Spleen (tissue), 11 donors: ENCODE results near the gene AP3B1. TPM values are rescaled to one million over a fixed set of nuclear protein-coding genes. Genes with fewer than 3 reads are reported as not detected.

Experiments used
- DNase-seq: peaks from one replicate; pipeline ENCODE4 v3.0.0-alpha.2; 2020
- H3K27ac ChIP-seq, 8 donors: fragments of 200-600 bp; sonication (generic) in 7 of 8; 1 replicate in 4 of 8; 2 replicates in 4 of 8; pipeline versions ENCODE4 v1.5.0 to v1.8.0; 2016 to 2021; ENCODE audit warnings: inconsistent platforms in 4 of 8, mild to moderate bottlenecking in 4 of 8, moderate library complexity in 1 of 8
- H3K27me3 ChIP-seq, 7 donors: fragments of 200-600 bp; sonication (generic) in 6 of 7; replicated peaks in 1 of 7; 1 replicate in 4 of 7; 2 replicates in 3 of 7; pipeline versions ENCODE4 v1.5.0 to v1.8.0; 2016 to 2021; ENCODE audit warnings: inconsistent platforms in 3 of 7, mild to moderate bottlenecking in 1 of 7
- H3K36me3 ChIP-seq, 6 donors: fragments of 200-600 bp; sonication (generic) in 5 of 6; 1 replicate in 4 of 6; 2 replicates in 2 of 6; pipeline versions ENCODE4 v1.5.0 to v1.8.0; 2016 to 2021; ENCODE audit warnings: inconsistent platforms in 2 of 6
- H3K4me1 ChIP-seq, 6 donors: fragments of 200-600 bp; sonication (generic) in 5 of 6; 1 replicate in 3 of 6; 2 replicates in 3 of 6; pipeline versions ENCODE4 v1.5.0 to v1.8.0; 2016 to 2021; ENCODE audit warnings: inconsistent platforms in 3 of 6
- H3K4me3 ChIP-seq, 8 donors: fragments of 200-600 bp; sonication (generic) in 7 of 8; 1 replicate in 4 of 8; 2 replicates in 4 of 8; pipeline versions ENCODE4 v1.5.0 to v1.8.0; 2016 to 2021; ENCODE audit warnings: inconsistent platforms in 4 of 8, mild to moderate bottlenecking in 4 of 8, moderate library complexity in 2 of 8
- H3K9me3 ChIP-seq, 8 donors: fragments of 200-600 bp; sonication (generic) in 7 of 8; 1 replicate in 4 of 8; 2 replicates in 4 of 8; pipeline versions ENCODE4 v1.5.0 to v1.8.0; 2016 to 2021; ENCODE audit warnings: inconsistent platforms in 4 of 8
- POLR2A ChIP-seq, 3 donors: fragments of 450-650 bp; IDR thresholded peaks; one replicate each; pipeline ENCODE4 v1.5.1; 2017; ENCODE audit warnings: antibody characterized with exemption in 3 of 3, mild to moderate bottlenecking in 1 of 3
- POLR2AphosphoS5 ChIP-seq, 3 donors: sonication (generic); formaldehyde crosslinking; IDR thresholded peaks; one replicate each; pipeline ENCODE4 v1.5.1; 2017; ENCODE audit warnings: antibody characterized with exemption in 3 of 3
- WGBS, 5 donors: extraction: QIAGEN DNeasy Blood & Tissue Kit in 3 of 5; methylation state at CpG; one replicate each; pipeline versions ENCODE4 v1.1.5 to v1.1.7; 2013 to 2018; 5-methylcytosine and 5-hydroxymethylcytosine counted together
- intact Hi-C: fragments of 100-400 bp; cut with DNase I; formaldehyde crosslinking; loops from one replicate; pipeline ENCODE4 v1.15.0; 2023; ENCODE audit warnings: low total_unique reads
- polyA plus RNA-seq, 3 donors: library from polyadenylated mRNA; stranded (reverse); fragments of 200-250 nt; gene quantifications; one replicate each; pipeline ENCODE4 v1.2.1, GENCODE V29; 2013
- total RNA-seq, 7 donors: library from RNA; depleted of rRNA in 3 of 7; stranded (reverse); fragments of >200 nt in 3 of 7; fragmentation: NEBNext Ultra II Directional in 4 of 7; extraction: Animal tissue kit (Norgen Biotek cat#: 25700) in 4 of 7; gene quantifications; one replicate each; pipeline versions ENCODE4 v1.1.0 to v1.2.1, GENCODE V29; 2016 to 2021
- TF ChIP-seq, protein P1 (sequence below), 11 experiments: fragments of 200-600 bp in 7 of 11; fragments of 450-650 bp in 4 of 11; sonication (generic) in 4 of 11; IDR thresholded peaks in 8 of 11; conservative IDR thresholded peaks in 3 of 11; 1 replicate in 7 of 11; 2 replicates in 4 of 11; pipeline versions ENCODE4 v1.4.0 to v1.8.0; 2016 to 2021; ENCODE audit warnings: antibody characterized with exemption in 11 of 11, inconsistent platforms in 4 of 11, mild to moderate bottlenecking in 1 of 11
- donor health status: healthy with polysubstance abuse.
- donor health status: DM: no; HTN: no; CAD: no; lungs with moderate emphysema.
- donor health status: DM: no; HTN: no; CAD: no.
- donor health status: Bipolar disorder and iron deficiency.
- donor health status: healthy.
- donor health status: DM: no; HTN: no; CAD: no.
- donor health status: DM: yes; HTN: yes; CAD: no.

Gene AP3B1
- total and polyA plus RNA-seq, 10 donors = 27.9 to 76.2 (median 48.2) TPM

DNA sequence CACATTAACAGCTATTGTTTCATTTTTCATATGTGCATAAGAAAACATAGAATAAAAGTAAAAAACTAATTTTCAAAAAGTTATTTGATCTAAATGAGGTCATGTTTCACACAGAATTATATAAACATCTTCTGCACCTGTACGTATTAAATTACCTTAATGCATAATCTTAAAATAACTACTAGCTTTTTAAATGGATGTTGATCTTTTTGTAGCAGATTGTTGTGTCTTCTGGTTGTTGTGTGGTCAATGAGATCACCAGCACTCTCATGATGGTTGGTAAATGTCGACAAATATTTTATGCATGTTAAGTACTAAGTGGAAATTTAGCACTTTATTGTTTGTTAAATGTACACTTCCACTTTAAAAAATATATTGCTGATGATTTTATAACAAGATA, 162.0 kb downstream of the AP3B1 start:
- no peak overlapping the region for H3K27ac ChIP-seq
- DNase-seq = no peak
- TF ChIP-seq POLR2A (IDR thresholded peaks at IDR 0.05) = no peak
- TF ChIP-seq, protein P1, sequence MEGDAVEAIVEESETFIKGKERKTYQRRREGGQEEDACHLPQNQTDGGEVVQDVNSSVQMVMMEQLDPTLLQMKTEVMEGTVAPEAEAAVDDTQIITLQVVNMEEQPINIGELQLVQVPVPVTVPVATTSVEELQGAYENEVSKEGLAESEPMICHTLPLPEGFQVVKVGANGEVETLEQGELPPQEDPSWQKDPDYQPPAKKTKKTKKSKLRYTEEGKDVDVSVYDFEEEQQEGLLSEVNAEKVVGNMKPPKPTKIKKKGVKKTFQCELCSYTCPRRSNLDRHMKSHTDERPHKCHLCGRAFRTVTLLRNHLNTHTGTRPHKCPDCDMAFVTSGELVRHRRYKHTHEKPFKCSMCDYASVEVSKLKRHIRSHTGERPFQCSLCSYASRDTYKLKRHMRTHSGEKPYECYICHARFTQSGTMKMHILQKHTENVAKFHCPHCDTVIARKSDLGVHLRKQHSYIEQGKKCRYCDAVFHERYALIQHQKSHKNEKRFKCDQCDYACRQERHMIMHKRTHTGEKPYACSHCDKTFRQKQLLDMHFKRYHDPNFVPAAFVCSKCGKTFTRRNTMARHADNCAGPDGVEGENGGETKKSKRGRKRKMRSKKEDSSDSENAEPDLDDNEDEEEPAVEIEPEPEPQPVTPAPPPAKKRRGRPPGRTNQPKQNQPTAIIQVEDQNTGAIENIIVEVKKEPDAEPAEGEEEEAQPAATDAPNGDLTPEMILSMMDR (IDR thresholded peaks at IDR 0.05 in 8 of 11, conservative IDR thresholded peaks at IDR 0.05 in 3 of 11) = no peak
- WGBS, 5 donors = 96 to 100% (median 98%) methylated on average over 2 of the region's 2 CpGs
- intact Hi-C loops = no loop called here
- H3K9me3 ChIP-seq = no peaks in the 10 kb centered on the region
- peaks cover 0 to 53% (median 5%) of the 10 kb centered on the region in 6 donors for H3K36me3 ChIP-seq
- H3K4me1 ChIP-seq = no peaks in the 10 kb centered on the region
- H3K27me3 ChIP-seq = no peaks in the 10 kb centered on the region
- H3K4me3 ChIP-seq = no peak overlapping the region

DNA sequence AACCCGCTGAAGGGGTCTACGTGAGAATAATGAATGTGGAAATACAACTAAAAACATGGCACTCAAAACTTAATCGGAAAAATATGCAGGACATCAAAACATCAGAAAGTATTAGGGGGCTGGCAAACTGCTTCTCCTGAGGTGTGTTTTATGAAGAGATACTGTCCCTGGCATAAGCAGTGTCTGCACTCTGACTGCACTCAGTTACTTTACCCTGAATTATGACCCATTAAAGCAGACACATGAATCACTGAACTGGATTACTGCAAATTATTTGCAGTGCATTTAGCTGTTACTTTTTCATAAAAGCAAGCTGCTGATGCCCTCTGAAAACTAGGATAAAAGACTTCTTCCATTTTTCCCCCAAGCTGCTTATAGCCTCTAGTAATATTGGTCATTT, 164.9 kb downstream of the AP3B1 start:
- H3K9me3 ChIP-seq = no peaks in the 10 kb centered on the region
- H3K27me3 ChIP-seq = no peaks in the 10 kb centered on the region
- 94 to 98% (median 96%) methylated on average over 3 of the region's 3 CpGs for WGBS, 5 donors
- peaks cover 0 to 56% (median 15%) of the 10 kb centered on the region in 6 donors for H3K36me3 ChIP-seq
- no peak overlapping the region for H3K27ac ChIP-seq
- DNase-seq = no peak
- no peak for TF ChIP-seq POLR2A (IDR thresholded peaks at IDR 0.05)
- TF ChIP-seq POLR2AphosphoS5 (IDR thresholded peaks at IDR 0.05) = no peak
- TF ChIP-seq, protein P1 (IDR thresholded peaks at IDR 0.05 in 8 of 11, conservative IDR thresholded peaks at IDR 0.05 in 3 of 11) = no peak
- intact Hi-C loops = no loop called here
- no peak overlapping the region for H3K4me3 ChIP-seq
- no peaks in the 10 kb centered on the region for H3K4me1 ChIP-seq

DNA sequence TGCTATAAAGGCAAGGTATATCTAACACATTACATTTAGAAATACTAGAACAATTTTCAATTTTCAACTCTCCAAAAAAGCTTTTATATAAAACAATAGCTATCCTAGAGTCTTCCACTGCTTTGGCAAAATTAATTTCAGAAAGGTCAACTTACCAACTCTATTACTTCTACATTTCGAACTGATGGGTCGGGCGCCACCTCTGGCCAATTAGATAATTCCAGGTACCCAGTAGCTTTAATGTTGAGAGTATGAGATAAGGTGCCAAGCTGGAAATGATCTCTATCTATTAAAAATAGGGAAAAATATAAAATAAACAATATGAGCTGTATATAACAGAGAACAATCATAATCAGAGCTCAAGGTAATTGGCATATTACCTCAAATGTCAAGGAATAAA, 166.6 kb downstream of the AP3B1 start:
- Histone ChIP-seq H3K9me3 (peaks cover 0 to 7% (median 0%) of the 10 kb centered on the region in 8 donors), H3K36me3 (peaks cover 0 to 54% (median 14%) of the 10 kb centered on the region in 6 donors), H3K4me1 (no peaks in the 10 kb centered on the region), H3K4me3 (no peak overlapping the region), H3K27ac (no peak overlapping the region), H3K27me3 (no peaks in the 10 kb centered on the region)
- DNase-seq = no peak
- intact Hi-C loops = no loop called here
- TF ChIP-seq POLR2AphosphoS5 (IDR thresholded peaks at IDR 0.05) = no peak
- TF ChIP-seq, protein P1 (IDR thresholded peaks at IDR 0.05 in 8 of 11, conservative IDR thresholded peaks at IDR 0.05 in 3 of 11) = peak in 2 of 11 experiments; percentile 6 to 18
- WGBS, 5 donors = 92 to 97% (median 96%) methylated on average over 3 of the region's 3 CpGs

DNA sequence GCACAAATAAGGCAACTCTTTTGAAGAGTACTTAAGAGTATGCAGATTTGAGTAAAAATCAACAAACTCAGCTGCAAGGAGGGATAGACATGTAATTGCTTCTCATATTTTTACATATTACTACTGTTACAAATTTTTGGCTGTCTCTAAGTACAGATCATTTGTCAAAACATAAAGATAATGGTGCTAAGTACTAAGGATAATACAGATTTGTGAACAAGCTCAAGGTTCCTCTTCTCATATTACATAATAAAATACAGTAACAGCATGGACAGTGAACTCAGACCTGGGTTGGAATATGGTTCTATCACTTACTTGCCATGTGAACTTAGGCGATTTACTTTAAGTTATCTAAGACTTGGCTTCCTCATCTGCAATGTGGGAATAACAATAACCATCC, 168.0 kb downstream of the AP3B1 start:
- 93 to 100% (median 97%) methylated on average over 1 of the region's 1 CpG for WGBS, 5 donors
- H3K27ac ChIP-seq = no peak overlapping the region
- no peaks in the 10 kb centered on the region for H3K27me3 ChIP-seq
- H3K36me3 ChIP-seq = peaks cover 0 to 52% (median 13%) of the 10 kb centered on the region in 6 donors
- no peak overlapping the region for H3K4me3 ChIP-seq
- intact Hi-C loops = no loop called here
- H3K9me3 ChIP-seq = peaks cover 0 to 7% (median 0%) of the 10 kb centered on the region in 8 donors
- DNase-seq = no peak
- H3K4me1 ChIP-seq = no peaks in the 10 kb centered on the region
- TF ChIP-seq, protein P1 (IDR thresholded peaks at IDR 0.05 in 8 of 11, conservative IDR thresholded peaks at IDR 0.05 in 3 of 11) = no peak
